ENCODE data around the gene HSPG2.

- no peak for TF ChIP-seq MXI1 (IDR thresholded peaks at IDR 0.05; ENCODE audit: low read depth, low read length)
- TF ChIP-seq MYC (IDR thresholded peaks at IDR 0.05; ENCODE audit: insufficient read depth, insufficient read length, insufficient replicate concordance, low read length, severe bottlenecking) = no peak
Measured at GRCh38 chr1:21836729-21837128, 100.4 kb downstream of the HSPG2 start.

All from GM12878 (cell line).